Right lobe of liver (tissue), 6 donors: Measurements from ENCODE around the gene HS6ST3. TPM values are rescaled to one million over a fixed set of nuclear protein-coding genes. Genes with fewer than 3 reads are reported as not detected.
A peak's percentile ranks its signal among the peaks of the same experiment; 100 is the strongest.

ENCODE experiments used
- ATAC-seq, 4 donors: fragments of 200-7000 bp; cut with Tn5 transposase; one replicate each; pipeline ENCODE4 v1.9.1; 2020; ENCODE audit warnings: mild to moderate bottlenecking in 4 of 4, moderate library complexity in 4 of 4
- DNase-seq, 3 donors: peaks; one replicate each; pipeline ENCODE4 v3.0.0-alpha.2; 2020
- H3K27ac ChIP-seq, 3 donors: fragments of 200-600 bp; one replicate each; pipeline ENCODE4 v1.8.0; 2022
- H3K27me3 ChIP-seq, 2 donors: fragments of 200-600 bp; one replicate each; pipeline ENCODE4 v1.8.0; 2022
- H3K36me3 ChIP-seq, 4 donors: fragments of 200-600 bp; sonication (generic) in 1 of 4; one replicate each; pipeline versions ENCODE4 v1.5.1 to v1.8.0; 2017 to 2022; ENCODE audit warnings: control low read depth in 1 of 4
- H3K4me1 ChIP-seq, 4 donors: fragments of 200-600 bp; sonication (generic) in 1 of 4; one replicate each; pipeline versions ENCODE4 v1.5.1 to v1.8.0; 2017 to 2022; ENCODE audit warnings: control low read depth in 1 of 4
- H3K4me3 ChIP-seq, 3 donors: fragments of 200-600 bp; one replicate each; pipeline ENCODE4 v1.8.0; 2022
- H3K9me3 ChIP-seq, 4 donors: fragments of 200-600 bp; sonication (generic) in 1 of 4; one replicate each; pipeline versions ENCODE4 v1.5.1 to v1.8.0; 2017 to 2022; ENCODE audit warnings: control low read depth in 1 of 4
- POLR2A ChIP-seq: fragments of 450-650 bp; IDR thresholded peaks from one replicate; pipeline ENCODE4 v1.6.1; 2017; ENCODE audit warnings: antibody characterized with exemption, mild to moderate bottlenecking
- WGBS: methylation state at CpG from one replicate; pipeline ENCODE4 v1.1.6; 2018; ENCODE audit warnings: low coverage, low lambda C conversion rate; ENCODE audit not compliant: insufficient coverage; ENCODE audit errors: missing lambda C conversion rate; 5-methylcytosine and 5-hydroxymethylcytosine counted together
- intact Hi-C, 2 donors: fragments of 100-400 bp; cut with DNase I; formaldehyde crosslinking; loops; one replicate each; pipeline versions ENCODE4 v1.11.2 to v1.14.1; 2022
- total RNA-seq, 6 experiments: library from RNA; depleted of rRNA in 2 of 6; stranded (reverse); fragments of >200 nt in 2 of 6; fragmentation: NEBNext Ultra II Directional in 3 of 6; extraction: Animal tissue kit (Norgen Biotek cat#: 25700) in 3 of 6; gene quantifications; one replicate each; pipeline versions ENCODE4 v1.1.0 to v1.2.4, GENCODE V29; 2016 to 2023
- TF ChIP-seq, protein P1 (sequence below), 4 donors: fragments of 200-600 bp in 3 of 4; fragments of 450-650 bp in 1 of 4; IDR thresholded peaks; one replicate each; pipeline versions ENCODE4 v1.5.1 to v1.8.0; 2016 to 2022; ENCODE audit warnings: antibody characterized with exemption in 4 of 4, mild to moderate bottlenecking in 2 of 4
- donor health status: DM: no; HTN: yes; CAD: no.
- donor health status: DM: no; HTN: no; CAD: no.
- donor health status: DM: no; HTN: no; CAD: no.
- donor health status: DM: no; HTN: yes; CAD: no.
- donor health status: DM: no; HTN: yes; CAD: no.

Gene HS6ST3
- total RNA-seq, 6 experiments from 2014 or later: not detected

DNA sequence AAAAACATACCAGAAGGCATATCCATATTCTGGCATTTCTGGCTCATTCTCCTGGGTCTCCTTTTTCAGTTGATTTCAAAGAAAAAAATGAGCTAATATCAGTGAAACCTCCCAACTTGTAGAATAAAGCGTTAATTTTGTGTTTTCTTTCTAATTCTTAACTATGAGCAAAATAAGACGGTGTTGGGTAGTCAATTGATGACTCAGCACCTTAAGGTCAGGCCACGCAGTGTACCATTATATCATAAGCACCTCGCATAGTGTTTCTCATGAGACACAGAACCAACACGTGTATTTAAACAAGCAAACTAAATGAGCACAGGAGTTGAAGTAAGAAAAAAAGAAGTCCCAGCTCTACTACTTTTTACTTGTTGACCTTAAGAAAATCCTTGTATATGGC, 729.5 kb downstream of the HS6ST3 start:
- Histone ChIP-seq H3K4me1 (no peaks in the 10 kb centered on the region), H3K9me3 (no peaks in the 10 kb centered on the region), H3K27ac (no peak overlapping the region), H3K27me3 (no peaks in the 10 kb centered on the region), H3K36me3 (no peaks in the 10 kb centered on the region), H3K4me3 (no peak overlapping the region)
- ATAC-seq: no peak
- intact Hi-C loops: no loop called here
- DNase-seq: no peak
- 73% methylated on average over 5 of the region's 5 CpGs for WGBS
- TF ChIP-seq POLR2A: no peak
- TF ChIP-seq, protein P1, sequence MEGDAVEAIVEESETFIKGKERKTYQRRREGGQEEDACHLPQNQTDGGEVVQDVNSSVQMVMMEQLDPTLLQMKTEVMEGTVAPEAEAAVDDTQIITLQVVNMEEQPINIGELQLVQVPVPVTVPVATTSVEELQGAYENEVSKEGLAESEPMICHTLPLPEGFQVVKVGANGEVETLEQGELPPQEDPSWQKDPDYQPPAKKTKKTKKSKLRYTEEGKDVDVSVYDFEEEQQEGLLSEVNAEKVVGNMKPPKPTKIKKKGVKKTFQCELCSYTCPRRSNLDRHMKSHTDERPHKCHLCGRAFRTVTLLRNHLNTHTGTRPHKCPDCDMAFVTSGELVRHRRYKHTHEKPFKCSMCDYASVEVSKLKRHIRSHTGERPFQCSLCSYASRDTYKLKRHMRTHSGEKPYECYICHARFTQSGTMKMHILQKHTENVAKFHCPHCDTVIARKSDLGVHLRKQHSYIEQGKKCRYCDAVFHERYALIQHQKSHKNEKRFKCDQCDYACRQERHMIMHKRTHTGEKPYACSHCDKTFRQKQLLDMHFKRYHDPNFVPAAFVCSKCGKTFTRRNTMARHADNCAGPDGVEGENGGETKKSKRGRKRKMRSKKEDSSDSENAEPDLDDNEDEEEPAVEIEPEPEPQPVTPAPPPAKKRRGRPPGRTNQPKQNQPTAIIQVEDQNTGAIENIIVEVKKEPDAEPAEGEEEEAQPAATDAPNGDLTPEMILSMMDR (IDR thresholded peaks at IDR 0.05): no peak

DNA sequence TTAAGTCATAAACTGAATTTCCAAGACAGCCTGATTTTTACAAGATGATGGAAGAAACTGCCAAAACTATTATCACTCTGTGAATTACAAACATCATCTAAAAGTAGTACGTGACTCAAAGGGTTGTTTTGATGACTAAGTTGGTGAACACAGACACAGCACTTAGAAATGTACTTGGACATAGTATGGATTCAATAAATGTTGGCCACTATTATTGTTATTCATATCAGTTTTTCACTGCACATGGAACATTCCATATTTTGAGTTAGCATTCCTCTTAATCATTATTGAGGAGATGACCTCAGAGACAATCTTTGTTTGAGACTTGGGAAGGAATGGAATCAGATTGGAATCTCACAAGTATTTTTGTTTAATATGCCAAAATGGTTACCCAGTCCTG, 731.5 kb downstream of the HS6ST3 start:
- ATAC-seq: no peak
- Histone ChIP-seq H3K27me3 (no peaks in the 10 kb centered on the region), H3K27ac (no peak overlapping the region), H3K9me3 (no peaks in the 10 kb centered on the region), H3K4me3 (no peak overlapping the region), H3K36me3 (no peaks in the 10 kb centered on the region), H3K4me1 (no peaks in the 10 kb centered on the region)
- TF ChIP-seq, protein P1 (IDR thresholded peaks at IDR 0.05): no peak
- TF ChIP-seq POLR2A: no peak
- intact Hi-C loops: no loop called here
- 60% methylated on average over 1 of the region's 1 CpG for WGBS
- DNase-seq: no peak

DNA sequence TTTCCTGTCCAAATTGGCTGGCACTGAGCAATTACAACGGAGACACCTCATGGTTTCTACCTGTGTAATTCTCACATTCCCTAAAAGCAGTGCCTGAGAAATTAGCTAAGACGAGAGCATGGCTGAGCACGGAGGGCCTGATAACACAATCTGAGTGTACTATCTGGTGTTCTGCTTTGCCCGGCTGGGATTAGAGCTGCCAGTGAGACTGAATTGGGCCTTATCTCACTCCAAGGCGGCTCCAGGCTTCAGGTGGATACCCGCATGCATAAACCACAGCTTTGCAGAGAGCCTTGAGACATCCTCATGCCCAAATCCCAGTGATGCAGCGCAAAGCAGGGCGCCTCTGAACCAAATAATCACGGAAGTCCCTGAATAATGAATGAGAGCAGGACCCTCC, 732.1 kb downstream of the HS6ST3 start:
- no peaks in the 10 kb centered on the region for H3K36me3 ChIP-seq
- no peak overlapping the region for H3K4me3 ChIP-seq
- TF ChIP-seq, protein P1 (IDR thresholded peaks at IDR 0.05): no peak
- no peak for TF ChIP-seq POLR2A
- DNase-seq (no peak), ATAC-seq (no peak)
- no peaks in the 10 kb centered on the region for H3K4me1 ChIP-seq
- no peak overlapping the region for H3K27ac ChIP-seq
- intact Hi-C loops: no loop called here
- H3K9me3 ChIP-seq: no peaks in the 10 kb centered on the region
- no peaks in the 10 kb centered on the region for H3K27me3 ChIP-seq
- WGBS: 72% methylated on average over 9 of the region's 9 CpGs

DNA sequence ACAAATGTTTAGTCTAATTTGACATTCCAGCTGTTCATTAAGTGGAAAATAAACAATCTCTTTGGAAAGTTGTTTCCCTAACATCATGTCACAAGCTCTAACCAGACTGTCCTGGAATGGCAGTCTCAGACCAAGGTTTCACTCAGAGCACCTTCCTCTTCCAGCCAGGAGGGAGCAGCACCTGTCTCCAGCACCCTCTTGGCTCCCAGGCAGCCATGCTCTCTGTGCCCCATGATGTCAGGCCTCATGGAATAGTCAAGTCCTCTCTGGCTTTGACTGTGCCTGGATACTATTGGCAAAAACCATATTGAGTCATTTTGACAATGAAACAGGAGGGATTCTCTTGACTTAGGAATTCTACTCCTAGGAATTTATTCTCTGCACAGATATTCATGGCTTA, 733.0 kb downstream of the HS6ST3 start:
- Histone ChIP-seq H3K27ac (no peak overlapping the region), H3K4me1 (no peaks in the 10 kb centered on the region), H3K27me3 (no peaks in the 10 kb centered on the region), H3K9me3 (no peaks in the 10 kb centered on the region), H3K4me3 (no peak overlapping the region), H3K36me3 (no peaks in the 10 kb centered on the region)
- no peak for DNase-seq
- ATAC-seq: peak; percentile 61 to 82 (median 74)
- intact Hi-C loops: no loop called here
- TF ChIP-seq, protein P1 (IDR thresholded peaks at IDR 0.05): peak in 3 of 4 donors; percentile 9 to 45 (median 14)
- no peak for TF ChIP-seq POLR2A

DNA sequence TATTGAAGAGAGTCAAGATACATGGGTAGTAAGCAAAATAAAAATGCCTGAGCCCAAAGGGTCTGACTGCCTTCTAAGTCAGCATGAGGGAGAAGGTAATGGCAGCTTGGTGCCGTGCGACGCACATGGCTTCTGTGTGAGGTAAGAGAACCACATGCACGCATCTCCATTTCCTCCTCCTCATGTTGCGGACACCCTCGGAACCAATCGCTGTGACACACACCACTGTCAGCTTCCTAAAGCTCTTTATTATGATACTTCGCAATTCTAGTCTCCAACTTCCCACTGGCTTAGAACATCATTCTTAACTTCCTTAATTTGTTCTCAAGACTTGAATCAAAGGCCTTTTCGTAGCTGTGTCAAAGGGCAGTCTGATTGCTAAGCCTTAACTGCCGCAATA, 734.2 kb downstream of the HS6ST3 start:
- Histone ChIP-seq H3K27me3 (no peaks in the 10 kb centered on the region), H3K36me3 (no peaks in the 10 kb centered on the region), H3K4me3 (no peak overlapping the region), H3K9me3 (no peaks in the 10 kb centered on the region), H3K4me1 (no peaks in the 10 kb centered on the region), H3K27ac (no peak overlapping the region)
- WGBS: 58% methylated on average over 10 of the region's 10 CpGs
- no peak for DNase-seq
- ATAC-seq: no peak
- intact Hi-C loops: no loop called here
- no peak for TF ChIP-seq POLR2A
- TF ChIP-seq, protein P1 (IDR thresholded peaks at IDR 0.05): no peak
